HG02571 (cell line): ENCODE results near the gene SYTL1.

Experiments used
- ATAC-seq: cut with Tn5 transposase; IDR thresholded peaks from one replicate; pipeline ENCODE4 v1.9.1; 2021; ENCODE audit warnings: mild to moderate bottlenecking, moderate library complexity; ENCODE audit not compliant: unreplicated experiment

Gene SYTL1, protein sequence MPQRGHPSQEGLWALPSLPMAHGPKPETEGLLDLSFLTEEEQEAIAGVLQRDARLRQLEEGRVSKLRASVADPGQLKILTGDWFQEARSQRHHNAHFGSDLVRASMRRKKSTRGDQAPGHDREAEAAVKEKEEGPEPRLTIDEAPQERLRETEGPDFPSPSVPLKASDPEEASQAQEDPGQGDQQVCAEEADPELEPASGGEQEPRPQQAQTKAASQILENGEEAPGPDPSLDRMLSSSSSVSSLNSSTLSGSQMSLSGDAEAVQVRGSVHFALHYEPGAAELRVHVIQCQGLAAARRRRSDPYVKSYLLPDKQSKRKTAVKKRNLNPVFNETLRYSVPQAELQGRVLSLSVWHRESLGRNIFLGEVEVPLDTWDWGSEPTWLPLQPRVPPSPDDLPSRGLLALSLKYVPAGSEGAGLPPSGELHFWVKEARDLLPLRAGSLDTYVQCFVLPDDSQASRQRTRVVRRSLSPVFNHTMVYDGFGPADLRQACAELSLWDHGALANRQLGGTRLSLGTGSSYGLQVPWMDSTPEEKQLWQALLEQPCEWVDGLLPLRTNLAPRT

DNA sequence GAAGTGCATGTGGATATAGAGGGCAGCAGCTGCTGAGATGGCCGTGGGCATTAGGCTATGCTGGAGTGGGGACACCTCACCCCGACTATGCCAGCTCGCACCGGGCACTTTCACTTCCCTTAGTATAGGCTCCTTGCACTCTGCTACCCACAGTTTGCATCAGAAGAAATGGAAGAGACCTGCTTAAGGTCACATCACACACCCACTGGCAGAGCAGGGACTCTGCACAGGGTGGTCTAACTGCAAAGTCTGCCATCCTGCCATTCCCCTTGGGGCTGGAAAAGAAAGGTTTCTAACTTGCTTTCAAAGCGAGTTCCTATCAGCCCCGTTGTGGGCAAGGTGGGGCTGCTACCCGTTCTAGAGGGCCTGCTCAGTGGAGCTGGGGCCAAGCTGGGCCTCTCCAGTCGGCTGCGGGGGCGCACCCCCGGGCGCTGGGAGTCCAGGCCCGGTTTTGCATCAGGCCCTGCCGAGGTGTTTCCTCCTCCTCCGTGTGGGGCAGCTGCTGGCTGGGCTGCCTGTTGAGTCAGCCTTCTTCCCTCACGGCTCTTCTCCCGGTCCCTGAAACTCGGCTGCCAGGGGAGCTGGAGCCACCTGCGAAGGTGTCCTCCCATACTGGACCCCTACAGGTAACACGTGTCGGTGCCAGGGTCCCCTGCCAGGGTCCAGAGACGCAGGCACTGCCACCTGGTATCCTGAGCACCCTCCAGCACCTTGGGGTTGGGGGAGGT is at the start of gene SYTL1:
SYTL1 (plus strand) TSS at position 498 of the 728 bp plus-strand sequence. CDS start 3,313 bp downstream, outside the sequence.
- ATAC-seq: peak; percentile 66

DNA sequence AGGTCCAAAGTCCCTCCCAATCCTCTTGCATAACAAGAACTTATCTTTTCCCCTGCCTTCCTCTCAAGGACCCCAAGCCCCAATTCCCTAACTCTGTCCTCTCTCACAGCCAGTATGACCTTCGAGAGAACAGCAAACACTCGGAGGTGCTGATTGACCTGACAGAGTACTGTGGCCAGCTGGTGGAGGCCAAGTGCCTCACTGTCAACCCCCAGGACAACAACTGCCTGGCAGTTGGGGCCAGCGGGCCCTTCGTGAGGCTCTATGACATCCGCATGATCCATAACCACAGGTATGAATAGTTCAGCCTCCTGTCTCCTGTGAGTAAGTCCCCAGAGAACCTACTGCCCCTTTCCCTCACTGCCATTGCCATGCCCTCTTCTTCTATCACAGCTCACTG is 49.7 kb upstream of the SYTL1 start:
- no peak for ATAC-seq

DNA sequence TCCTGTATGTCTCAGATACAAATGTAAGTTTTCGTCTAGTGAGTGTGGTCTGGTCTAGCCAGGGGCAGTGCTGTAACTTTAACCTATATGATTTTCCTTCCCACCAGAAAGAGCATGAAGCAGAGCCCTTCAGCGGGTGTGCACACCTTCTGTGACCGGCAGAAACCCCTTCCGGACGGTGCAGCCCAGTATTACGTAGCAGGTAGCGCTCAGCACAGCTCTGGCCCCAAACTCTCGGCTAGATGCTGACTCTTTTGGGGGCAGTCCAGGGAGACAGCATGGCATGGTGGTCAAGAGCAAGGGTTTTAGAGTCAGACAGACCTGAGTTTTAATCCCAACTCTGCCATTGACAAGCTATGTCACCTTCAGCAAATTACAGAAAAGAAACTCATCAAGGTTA is 47.9 kb upstream of the SYTL1 start:
- no peak for ATAC-seq

DNA sequence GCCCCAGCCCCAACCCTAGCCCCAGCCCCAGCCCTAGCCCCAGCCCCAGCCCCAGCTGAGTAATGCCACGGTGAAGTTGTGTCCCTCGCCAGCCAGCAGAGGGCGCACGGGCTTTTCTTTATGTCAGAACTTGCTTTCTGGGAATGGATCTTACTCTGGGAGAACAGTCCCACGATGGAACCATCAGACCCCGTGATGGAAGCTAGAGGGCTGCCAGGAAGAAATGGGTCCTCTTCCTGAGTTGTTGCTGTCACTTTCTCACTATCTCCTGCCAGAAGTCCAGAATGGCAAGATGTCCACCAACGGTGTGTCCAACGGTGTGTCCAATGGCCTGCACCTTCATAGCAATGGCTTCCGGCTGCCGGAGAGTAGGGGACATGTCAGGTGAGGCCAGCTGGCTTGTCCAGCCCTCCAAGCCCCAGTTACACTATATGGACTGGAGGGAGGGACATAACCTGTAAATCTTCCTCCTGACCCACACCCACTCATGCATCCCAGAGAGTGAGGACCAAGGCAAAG is 45.0 kb upstream of the SYTL1 start:
- ATAC-seq: no peak

DNA sequence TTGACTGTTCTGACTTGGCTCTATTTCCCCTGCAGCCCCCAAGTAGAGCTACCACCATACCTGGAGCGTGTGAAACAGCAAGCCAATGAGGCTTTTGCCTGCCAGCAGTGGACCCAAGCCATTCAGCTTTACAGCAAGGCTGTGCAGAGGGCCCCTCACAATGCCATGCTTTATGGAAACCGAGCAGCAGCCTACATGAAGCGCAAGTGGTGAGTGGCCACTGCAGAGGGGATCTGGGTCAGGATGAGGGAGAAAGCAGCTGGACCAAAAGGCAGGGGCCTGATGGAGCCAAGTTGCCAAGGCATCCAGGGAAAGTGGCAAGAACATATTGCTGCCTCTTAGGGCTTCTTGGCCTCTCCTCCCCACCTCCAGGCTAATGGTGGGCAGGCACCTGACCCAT is 43.9 kb upstream of the SYTL1 start:
- ATAC-seq: no peak

DNA sequence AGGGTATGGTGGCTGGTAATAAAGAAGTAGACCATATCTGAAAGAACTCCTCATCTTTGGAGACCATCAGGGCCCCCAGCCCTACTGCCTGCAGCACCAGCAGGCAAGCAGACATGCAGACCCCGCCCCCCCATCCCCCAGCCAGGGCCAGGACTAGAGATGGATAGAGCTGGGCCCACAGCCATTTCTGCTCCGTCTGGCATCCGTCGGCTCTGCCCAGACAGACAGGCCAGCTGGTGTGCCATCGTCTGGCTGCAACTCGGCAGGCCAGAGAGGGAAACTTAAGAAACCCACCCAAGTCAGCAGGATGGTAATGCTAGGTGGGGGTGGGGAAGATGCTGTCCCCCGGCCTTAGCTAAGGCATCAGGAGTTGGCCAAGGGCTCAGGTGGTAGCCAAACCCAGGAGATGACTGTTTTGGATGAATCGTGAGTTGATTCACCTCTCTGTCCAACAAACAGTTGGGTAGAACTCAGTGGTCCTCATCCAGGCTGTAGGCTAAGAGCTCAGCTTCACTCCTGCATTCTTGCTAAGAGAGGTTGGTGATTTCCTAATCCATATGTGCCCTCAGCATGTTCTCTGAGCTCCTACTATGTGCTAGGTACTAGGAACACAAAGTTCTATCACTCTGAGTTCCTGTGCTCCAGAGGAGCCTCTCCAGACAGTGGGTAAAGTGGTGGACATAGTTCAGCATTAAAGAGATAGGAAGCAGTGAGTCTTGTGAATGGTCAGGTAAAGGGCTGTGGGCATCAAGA is 43.0 kb upstream of the SYTL1 start:
- ATAC-seq: no peak

DNA sequence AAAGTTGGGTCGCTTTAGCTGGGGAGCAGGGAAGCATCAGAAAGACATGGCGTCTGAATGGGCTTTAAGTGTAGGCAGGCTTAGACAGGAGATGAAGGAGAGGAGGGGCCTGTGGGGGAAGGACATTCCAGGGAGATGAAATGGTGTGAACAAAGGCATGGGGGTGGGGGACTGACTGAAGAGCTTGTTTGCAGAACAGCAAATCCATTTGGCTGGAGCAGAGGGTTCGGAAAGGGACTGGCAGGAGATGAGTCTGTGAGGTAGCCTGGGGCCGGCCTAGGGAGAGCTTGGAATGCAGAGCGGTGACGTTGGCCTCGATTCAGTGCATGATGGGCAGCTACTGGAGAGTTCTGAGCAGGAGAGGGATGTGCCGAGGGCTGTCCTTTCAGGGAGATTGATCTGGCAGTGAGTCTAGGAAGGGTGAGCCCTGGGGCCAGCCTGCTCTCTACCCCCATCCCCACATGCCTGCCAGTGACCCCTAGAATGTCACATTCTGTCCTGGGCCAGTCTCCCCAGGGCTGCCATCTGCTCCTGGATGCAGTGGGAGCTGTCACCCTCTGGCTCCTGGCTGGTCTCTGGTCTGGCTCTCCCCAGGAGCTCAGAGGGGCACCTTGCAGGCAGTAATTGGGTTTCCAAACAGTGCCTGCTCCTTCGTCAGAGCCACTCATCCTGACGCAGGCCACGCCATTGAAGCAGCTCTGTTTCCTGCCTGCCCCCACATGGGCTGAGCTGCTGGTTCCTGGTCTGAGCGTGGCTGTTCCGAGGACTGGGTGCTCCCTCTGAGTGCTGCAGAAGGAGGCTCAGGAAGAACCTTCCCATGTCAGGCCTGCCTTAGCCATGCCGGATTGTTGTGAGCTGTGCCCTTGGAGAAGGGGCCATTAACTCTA is 42.2 kb upstream of the SYTL1 start:
- ATAC-seq: no peak

DNA sequence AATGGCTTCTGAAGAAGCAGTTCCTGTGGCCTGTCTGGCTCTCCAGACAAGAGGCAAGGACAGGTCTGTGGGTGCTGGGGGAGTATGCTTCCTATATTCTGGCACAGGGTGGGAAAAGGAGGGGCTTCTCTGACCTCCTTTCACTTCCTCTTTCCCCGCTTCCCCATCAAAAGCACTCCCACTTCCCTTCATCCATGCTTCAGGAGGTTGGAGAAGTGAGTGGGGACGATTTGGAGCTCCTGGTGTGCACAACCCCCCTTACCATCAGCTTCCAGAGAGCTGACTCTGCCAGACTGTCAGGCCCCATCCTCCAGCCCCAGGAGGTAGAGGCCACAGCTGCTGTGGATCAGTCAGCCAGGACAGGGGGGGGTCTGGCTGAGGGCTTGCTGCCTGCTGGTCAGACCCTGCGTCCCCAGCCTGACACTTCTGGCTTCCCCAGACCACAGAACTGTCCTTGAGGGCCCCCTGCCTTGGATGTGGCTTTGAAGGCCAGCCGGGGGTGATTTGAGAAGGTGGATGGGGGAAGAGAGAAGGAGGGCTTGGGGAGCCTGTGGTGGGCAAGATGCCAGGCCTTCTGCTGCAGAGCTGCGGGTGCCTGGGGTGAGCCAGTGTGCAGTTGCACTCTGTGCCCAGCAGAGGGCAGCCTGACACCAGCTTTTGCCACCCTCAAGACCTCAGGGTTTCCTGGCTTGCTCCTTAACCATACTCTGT is 41.3 kb upstream of the SYTL1 start:
- ATAC-seq: no peak

DNA sequence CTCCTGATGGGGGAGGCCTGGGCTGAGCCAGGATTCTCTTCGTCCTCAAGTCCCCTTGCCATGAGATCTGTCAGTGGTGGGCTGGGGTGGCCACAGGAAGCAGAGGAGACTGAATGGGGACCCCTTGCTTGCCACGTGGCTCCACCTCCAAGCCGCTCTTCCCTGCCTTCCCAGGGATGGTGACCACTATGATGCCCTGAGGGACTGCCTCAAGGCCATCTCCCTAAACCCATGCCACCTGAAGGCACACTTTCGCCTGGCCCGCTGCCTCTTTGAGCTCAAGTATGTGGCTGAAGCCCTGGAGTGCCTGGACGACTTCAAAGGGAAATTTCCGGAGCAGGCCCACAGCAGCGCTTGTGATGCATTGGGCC is 40.8 kb upstream of the SYTL1 start:
- no peak for ATAC-seq

DNA sequence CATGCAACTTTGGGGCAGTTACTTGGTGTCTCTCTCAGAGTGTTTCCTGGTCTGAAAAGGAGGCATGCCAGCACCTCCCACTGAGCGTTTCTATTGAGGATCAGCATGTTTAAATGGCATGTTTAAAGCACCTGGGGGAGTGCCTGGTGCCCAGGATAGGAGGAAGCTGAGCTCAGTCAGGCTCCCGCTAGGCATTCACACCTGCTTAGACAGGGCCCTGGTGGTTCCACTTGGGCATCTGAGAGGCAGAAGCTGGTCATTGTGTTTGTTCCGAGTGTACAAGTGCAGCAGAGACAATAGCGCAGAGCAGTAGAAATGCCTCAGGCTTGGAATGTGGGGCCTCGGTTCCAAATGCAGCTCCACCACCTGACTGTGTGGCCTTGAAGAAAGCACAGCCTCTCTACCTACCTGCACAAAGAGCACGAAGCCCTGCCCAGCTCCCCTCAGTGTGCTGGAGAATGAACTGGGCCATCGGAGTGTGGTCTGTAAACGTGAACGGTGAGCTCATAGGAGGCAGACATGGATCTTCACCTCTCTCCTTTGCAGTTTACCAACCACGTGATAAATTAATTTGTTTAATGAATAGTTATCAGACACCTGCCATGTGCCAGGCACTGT is 40.1 kb upstream of the SYTL1 start:
- no peak for ATAC-seq

DNA sequence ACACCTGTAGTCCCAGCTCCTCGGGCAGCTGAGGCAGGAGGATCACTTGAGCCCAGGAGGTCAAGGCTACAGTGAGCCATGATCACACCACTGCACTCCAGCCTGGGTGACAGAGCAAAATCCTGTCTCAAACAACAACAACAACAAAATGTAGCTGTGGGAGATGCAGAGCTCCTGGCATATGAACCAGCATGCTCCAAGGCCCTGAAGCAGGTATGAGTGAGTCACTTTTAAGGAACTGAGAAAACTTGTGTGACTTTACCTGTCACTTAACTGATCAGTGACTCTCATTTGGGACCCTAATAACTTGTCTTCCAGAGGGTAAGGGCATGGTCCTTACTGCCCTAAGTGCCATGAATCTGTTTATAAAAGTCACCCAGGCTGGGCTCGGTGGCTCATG is 39.2 kb upstream of the SYTL1 start:
- no peak for ATAC-seq

DNA sequence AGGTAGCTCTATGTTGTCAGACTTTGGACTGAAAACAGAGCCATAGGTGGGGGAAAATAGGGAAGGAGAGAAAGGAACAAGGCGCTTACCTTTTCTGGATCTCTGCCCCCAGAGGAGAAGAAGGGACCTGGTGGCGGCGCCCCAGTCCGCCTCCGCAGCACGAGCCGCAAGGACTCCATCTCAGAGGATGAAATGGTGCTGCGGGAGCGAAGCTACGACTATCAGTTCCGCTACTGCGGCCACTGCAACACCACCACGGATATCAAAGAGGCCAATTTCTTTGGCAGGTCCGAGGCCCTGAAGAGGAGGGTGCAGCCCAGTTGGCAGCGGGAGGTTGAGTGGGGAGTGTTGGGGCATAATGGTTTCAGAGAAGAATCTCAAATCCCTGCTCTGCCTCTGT is 38.3 kb upstream of the SYTL1 start:
- no peak for ATAC-seq

DNA sequence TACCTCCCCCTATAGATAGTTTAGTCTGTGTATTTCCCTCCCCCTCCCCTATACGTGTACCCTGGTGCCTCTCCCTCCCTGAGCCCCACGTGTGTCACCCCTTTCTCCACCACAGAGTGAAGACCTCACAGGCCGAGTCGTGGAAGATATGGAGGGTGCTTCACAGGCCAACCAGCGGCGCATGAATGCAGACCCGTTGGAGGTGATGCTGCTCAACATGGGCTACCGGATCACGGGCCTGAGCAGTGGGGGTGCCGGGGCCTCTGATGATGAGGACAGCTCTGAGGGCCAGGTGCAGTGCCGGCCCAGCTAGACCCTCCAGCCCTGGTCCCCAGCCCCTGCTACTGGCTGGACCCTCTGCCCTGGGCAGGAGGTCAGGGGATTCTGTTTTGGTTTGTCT is 35.8 kb upstream of the SYTL1 start:
- ATAC-seq: no peak

DNA sequence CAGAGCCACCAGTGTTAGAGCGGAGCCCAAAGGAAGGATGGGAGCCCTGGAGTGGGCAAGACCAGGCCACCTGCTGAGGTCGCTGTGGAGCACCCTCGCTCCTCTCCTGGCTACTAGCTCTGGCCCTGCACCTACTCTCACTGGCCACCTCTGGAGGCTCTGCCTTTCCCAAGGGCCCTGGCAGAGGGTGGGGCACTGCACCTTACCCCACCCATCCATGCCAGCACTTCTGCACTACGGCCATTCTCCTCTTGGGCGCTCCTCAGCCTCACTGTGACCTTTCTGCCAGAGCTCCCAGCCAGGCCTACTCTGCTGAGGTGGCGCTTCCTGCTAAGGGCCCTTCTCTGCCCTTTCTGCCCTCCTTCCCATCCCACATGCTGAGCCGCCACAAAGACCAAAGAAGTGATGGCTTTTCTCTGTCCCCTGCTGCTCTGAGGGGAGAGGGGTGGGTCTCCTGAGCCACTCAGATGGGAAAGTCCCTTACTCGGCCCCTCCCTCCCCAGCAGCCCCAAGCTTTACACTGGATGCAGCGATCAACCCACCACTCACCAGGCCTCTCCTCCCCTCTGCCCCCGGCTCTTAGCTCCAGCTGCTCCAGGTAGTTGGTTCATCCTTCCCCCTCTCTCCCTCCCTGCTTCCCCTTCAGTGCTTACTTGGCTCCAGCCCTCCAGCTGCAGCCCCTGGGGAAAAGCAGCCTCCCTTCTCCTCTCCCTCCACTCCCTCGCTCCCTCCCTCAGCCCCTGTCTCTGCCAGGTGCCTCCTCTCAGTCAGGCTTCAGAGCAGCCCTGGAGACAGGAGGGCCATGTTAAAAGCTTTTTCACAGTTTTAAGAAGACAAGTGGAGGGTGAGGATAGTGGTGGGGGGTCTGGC is 34.7 kb upstream of the SYTL1 start:
- ATAC-seq: no peak

DNA sequence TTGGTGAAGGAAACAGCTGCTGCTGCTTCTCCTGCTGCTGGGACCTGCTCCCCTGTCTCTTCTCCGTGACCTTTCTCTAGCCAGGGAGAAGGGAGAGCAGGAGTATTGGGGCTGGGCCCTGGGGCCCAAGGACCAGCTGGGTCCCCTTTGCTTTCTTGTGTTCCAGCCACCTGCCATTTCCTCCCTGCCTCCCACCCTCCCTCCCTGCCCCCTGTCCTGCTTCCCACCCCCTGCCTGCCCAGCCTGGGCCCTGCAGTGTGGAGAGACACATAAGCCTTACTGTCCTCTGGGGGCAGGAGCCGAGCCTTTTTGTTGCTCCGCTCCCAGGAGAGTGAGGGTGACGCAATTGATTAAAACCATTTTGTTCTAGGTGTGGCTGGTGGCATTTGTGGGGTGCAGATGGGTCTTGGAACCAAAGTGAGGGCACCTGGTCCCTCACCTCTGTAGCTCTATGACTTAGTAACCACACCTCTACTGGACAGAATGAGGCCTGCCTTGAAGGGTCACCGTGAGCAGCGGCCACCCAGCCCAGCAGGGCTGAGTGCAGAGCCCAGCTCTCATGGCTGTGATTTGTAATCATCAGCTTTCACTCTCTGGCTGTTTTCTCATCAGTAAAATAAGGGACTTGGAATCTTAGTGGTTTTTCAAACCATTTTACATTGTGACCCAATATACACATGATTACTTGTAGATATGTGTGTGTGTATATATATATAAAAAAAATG is 33.8 kb upstream of the SYTL1 start:
- ATAC-seq: no peak

DNA sequence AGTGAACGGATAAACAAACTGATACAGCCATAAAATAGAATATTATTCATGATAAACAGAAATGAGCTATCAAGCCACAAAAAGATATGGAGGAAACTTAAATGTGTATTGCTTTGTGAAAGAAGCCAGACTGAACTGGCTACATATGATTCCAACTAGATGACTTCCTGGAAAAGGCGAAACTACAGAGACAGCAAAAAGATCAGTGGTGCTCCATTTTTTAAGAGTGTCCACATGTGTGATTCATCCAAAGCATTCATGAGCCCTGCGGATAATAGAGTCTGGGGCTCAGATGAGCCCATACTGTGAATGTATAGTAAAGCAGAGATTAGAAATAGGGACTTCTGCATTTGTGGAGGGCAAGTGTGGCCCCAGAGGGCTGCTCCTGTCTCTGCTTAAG is 27.7 kb upstream of the SYTL1 start:
- no peak for ATAC-seq

DNA sequence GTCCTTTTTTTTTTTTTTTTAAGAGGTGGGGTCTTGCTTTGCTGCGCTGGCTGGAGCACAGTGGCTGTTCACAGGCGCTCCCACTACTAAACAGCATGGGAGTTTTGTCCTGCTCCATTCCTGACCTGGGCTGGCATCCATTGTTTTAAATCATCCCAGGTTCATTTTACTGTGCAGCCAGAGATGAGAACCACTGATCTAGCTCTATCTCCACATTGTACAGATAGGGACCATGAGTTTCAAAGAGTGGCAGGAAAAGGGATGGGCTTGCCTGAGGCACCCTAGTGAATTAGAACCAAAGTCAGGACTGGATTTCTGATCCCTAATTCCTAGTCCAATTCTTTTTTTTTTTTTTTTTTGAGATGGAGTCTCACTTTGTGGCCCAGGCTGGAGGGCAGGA is 27.1 kb upstream of the SYTL1 start:
- ATAC-seq: no peak

DNA sequence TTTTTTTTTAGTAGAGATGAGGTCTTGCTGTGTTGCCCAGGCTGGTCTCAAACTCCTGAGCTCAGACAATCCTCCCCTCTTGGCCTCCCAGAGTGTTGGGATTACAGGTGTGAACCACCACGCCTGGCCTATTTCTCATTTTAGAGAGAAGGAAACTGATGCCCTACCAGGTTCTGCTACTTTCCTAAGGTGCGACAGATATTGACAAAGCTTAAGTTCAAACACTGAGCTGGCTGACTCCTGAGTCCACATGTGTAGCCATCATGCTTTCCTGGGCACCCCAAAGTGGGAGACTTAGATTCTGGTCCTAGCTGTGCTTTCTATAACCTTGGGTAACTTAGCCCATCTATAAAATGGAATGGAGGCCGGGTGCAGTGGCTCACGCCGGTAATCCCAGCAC is 25.0 kb upstream of the SYTL1 start:
- ATAC-seq: no peak
